ENCODE results near the gene PDAP1.

The PDAP1 gene

GRCh38 chr7:99452541-99452940 lies 44.1 kb upstream of the PDAP1 start:
- TF ChIP-seq CTCF (conservative IDR thresholded peaks at IDR 0.05) (no peak), ZFX (IDR thresholded peaks at IDR 0.05) (no peak)
- no peak overlapping the region for H3K27ac ChIP-seq

GRCh38 chr7:99451936-99452335 lies 43.5 kb upstream of the PDAP1 start:
- TF ChIP-seq CTCF (conservative IDR thresholded peaks at IDR 0.05) (no peak), ZFX (IDR thresholded peaks at IDR 0.05) (no peak)
- H3K27ac ChIP-seq, result no peak overlapping the region

- no peak overlapping the region for H3K27ac ChIP-seq
- TF ChIP-seq ZFX (IDR thresholded peaks at IDR 0.05) (no peak), CTCF (conservative IDR thresholded peaks at IDR 0.05) (no peak)
These were observed 40.9 kb upstream of the PDAP1 start for GRCh38 chr7:99449326-99449725.

- TF ChIP-seq CTCF (conservative IDR thresholded peaks at IDR 0.05), result no peak
- TF ChIP-seq ZFX (IDR thresholded peaks at IDR 0.05), result no peak
These were observed 40.5 kb upstream of the PDAP1 start for GRCh38 chr7:99448855-99449254.

GRCh38 chr7:99447943-99448342 lies 39.5 kb upstream of the PDAP1 start:
- H3K27ac ChIP-seq, result no peak overlapping the region
- no peak for TF ChIP-seq ZFX (IDR thresholded peaks at IDR 0.05)
- no peak; the same call in 1 of the 2 replicates for TF ChIP-seq CTCF (conservative IDR thresholded peaks at IDR 0.05)

More at GRCh38 chr7:99448855-99449254, 40.5 kb upstream of the PDAP1 start:
- no peak overlapping the region for H3K27ac ChIP-seq

- no peak overlapping the region for H3K27ac ChIP-seq
- TF ChIP-seq CTCF (conservative IDR thresholded peaks at IDR 0.05) (no peak), ZFX (IDR thresholded peaks at IDR 0.05) (no peak)
These were observed 37.7 kb upstream of the PDAP1 start for GRCh38 chr7:99446096-99446495.

- peak overlapping the region; percentile 88 for H3K27ac ChIP-seq
- TF ChIP-seq CTCF (conservative IDR thresholded peaks at IDR 0.05) (no peak), ZFX (IDR thresholded peaks at IDR 0.05) (no peak)
These were observed 31.8 kb upstream of the PDAP1 start for GRCh38 chr7:99440195-99440594.
